Stomach (tissue), 4 donors: Measurements from ENCODE around the gene PCNX3.

Experiments
- POLR2A ChIP-seq, 4 donors: fragments of 450-650 bp; IDR thresholded peaks; one replicate each; pipeline ENCODE4 v1.6.1; 2016; ENCODE audit warnings: antibody characterized with exemption in 4 of 4, control low read depth in 2 of 4, mild to moderate bottlenecking in 1 of 4, moderate library complexity in 1 of 4
- TF ChIP-seq, protein P1 (sequence below), 7 experiments: fragments of 450-650 bp in 4 of 7; fragments of 200-600 bp in 3 of 7; sonication (generic) in 3 of 7; IDR thresholded peaks; one replicate each; pipeline ENCODE4 v1.5.1; 2016 to 2019; ENCODE audit warnings: antibody characterized with exemption in 7 of 7, control low read depth in 2 of 7, mild to moderate bottlenecking in 1 of 7

DNA sequence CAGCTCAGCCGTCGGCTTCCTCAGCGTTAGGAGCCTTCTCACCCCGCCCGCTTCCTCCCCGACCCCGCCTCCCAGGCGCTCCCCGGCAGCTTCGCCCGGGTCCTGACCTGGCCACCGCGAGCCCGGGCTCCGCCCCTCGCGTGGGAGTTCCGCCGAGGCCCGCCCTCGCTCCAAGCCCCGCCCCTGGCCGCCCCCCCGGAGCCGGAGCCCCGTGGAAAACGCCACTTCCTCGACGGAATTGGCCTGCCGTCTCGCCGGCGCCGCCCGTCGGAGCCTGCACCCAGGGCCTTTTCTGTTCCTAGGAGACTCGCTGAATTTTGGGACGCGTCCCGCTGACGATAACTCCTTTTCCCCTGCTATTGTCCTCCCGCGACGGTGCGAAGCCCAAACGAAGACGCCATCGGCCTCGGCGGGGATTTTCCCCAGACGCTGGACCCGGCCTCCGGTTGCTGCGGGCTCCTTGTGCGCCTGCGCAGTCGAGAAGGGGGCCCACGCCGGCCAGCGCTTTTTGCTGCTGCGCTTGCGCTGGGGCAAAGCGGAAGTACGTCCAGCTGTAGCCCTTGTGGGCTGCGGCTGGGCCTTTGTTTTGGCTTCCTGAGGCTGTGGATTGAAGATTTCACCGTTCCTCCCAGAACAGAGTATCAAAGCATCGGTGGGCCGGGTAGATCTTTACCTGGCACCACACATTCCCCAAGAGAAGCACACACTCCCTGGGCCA is 37.1 kb downstream of the PCNX3 start:
- TF ChIP-seq POLR2A (IDR thresholded peaks at IDR 0.05) = peak in 1 of 4 donors; percentile 48
- TF ChIP-seq, protein P1, sequence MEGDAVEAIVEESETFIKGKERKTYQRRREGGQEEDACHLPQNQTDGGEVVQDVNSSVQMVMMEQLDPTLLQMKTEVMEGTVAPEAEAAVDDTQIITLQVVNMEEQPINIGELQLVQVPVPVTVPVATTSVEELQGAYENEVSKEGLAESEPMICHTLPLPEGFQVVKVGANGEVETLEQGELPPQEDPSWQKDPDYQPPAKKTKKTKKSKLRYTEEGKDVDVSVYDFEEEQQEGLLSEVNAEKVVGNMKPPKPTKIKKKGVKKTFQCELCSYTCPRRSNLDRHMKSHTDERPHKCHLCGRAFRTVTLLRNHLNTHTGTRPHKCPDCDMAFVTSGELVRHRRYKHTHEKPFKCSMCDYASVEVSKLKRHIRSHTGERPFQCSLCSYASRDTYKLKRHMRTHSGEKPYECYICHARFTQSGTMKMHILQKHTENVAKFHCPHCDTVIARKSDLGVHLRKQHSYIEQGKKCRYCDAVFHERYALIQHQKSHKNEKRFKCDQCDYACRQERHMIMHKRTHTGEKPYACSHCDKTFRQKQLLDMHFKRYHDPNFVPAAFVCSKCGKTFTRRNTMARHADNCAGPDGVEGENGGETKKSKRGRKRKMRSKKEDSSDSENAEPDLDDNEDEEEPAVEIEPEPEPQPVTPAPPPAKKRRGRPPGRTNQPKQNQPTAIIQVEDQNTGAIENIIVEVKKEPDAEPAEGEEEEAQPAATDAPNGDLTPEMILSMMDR (IDR thresholded peaks at IDR 0.05) = peak in 1 of 7 experiments; percentile 10
